H1 (cell line): ENCODE data around the gene ELOVL4. TPM values are rescaled to one million over a fixed set of nuclear protein-coding genes. Genes with fewer than 3 reads are reported as not detected.

Experiments used
- CTCF ChIA-PET: fragments of 300-600 bp; sonication (Branson Sonifier 250); formaldehyde crosslinking; loops from one replicate; lab custom pipeline; 2021; ENCODE audit not compliant: partially characterized antibody; lab: Charles Lee
- POLR2A ChIA-PET: fragments of 300-600 bp; sonication (Branson Sonifier 250); formaldehyde crosslinking; loops from one replicate; lab custom pipeline; 2021; ENCODE audit warnings: inconsistent platforms; ENCODE audit not compliant: partially characterized antibody; lab: Charles Lee
- DNase-seq, 2 experiments: peaks; one replicate each; pipeline versions ENCODE4 v3.0.0 to v3.0.0-alpha.2; 2010 to 2022; ENCODE audit warnings: low spot score in 2 of 2, low read depth in 1 of 2, mixed read lengths in 1 of 2
- FAIRE-seq: peaks from 2 replicates; lab custom pipeline; 2011; peaks lifted over from hg19 to GRCh38; lab: Jason Lieb, UNC
- H2AFZ ChIP-seq: 2 replicates; pipeline ENCODE4 v1.8.1; 2012; ENCODE audit warnings: low read length, inconsistent platforms
- H2AK5ac ChIP-seq: 2 replicates; pipeline ENCODE4 v1.6.1; 2013; ENCODE audit warnings: low read depth, low read length
- H2BK120ac ChIP-seq: replicated peaks from 2 replicates; pipeline ENCODE3; 2013; ENCODE audit warnings: low read depth, low read length, inconsistent platforms
- H2BK12ac ChIP-seq: 2 replicates; pipeline ENCODE4 v1.6.1; 2013; ENCODE audit warnings: low read depth, low read length
- H2BK15ac ChIP-seq: 2 replicates; pipeline ENCODE4 v1.6.1; 2013; ENCODE audit warnings: low read length
- H2BK20ac ChIP-seq: 2 replicates; pipeline ENCODE4 v1.6.1; 2013; ENCODE audit warnings: low read length
- H2BK5ac ChIP-seq: 2 replicates; pipeline ENCODE4 v1.6.1; 2013; ENCODE audit warnings: low read depth, low read length
- H3K14ac ChIP-seq: 2 replicates; pipeline ENCODE4 v1.6.1; 2013; ENCODE audit warnings: inconsistent platforms; ENCODE audit not compliant: insufficient read length
- H3K18ac ChIP-seq: 2 replicates; pipeline ENCODE4 v1.6.1; 2013; ENCODE audit warnings: low read length; ENCODE audit errors: extremely low read depth
- H3K23ac ChIP-seq: 2 replicates; pipeline ENCODE4 v1.6.1; 2013; ENCODE audit warnings: inconsistent platforms; ENCODE audit not compliant: insufficient read length
- H3K23me2 ChIP-seq: 2 replicates; pipeline ENCODE4 v1.6.1; 2013; ENCODE audit warnings: low read depth, low read length
- H3K27ac ChIP-seq: 2 replicates; pipeline ENCODE4 v1.6.1; 2011; ENCODE audit warnings: low read depth, low read length, inconsistent platforms
- H3K27me3 ChIP-seq, 4 experiments: replicated peaks in 1 of 4; 1 replicate in 1 of 4; 2 replicates in 3 of 4; pipeline versions ENCODE4 v1.6.1 to v1.8.1; 2011 to 2013; ENCODE audit warnings: low read length in 3 of 4, mild to moderate bottlenecking in 3 of 4, inconsistent platforms in 2 of 4, mixed read lengths in 2 of 4, moderate library complexity in 1 of 4; ENCODE audit not compliant: control insufficient read depth in 3 of 4, insufficient read depth in 3 of 4; ENCODE audit errors: extremely low read depth in 1 of 4
- H3K36me3 ChIP-seq, 4 experiments: 2 replicates each; pipeline versions ENCODE4 v1.6.1 to v1.8.1; 2011 to 2013; ENCODE audit warnings: mild to moderate bottlenecking in 4 of 4, low read length in 3 of 4, moderate library complexity in 2 of 4, control low read depth in 1 of 4, inconsistent platforms in 1 of 4; ENCODE audit not compliant: insufficient read depth in 4 of 4, control insufficient read depth in 2 of 4
- H3K4ac ChIP-seq: replicated peaks from 2 replicates; pipeline ENCODE3; 2013; ENCODE audit warnings: low read length, low read depth, mixed read lengths, inconsistent platforms; ENCODE audit not compliant: insufficient read length
- H3K4me1 ChIP-seq, 4 experiments: replicated peaks in 1 of 4; 1 replicate in 1 of 4; 2 replicates in 3 of 4; pipeline versions ENCODE4 v1.6.1 to v1.8.1; 2011 to 2013; ENCODE audit warnings: low read length in 3 of 4, inconsistent platforms in 2 of 4, mixed read lengths in 1 of 4; ENCODE audit not compliant: insufficient read depth in 4 of 4, control insufficient read depth in 3 of 4
- H3K4me2 ChIP-seq, 2 experiments: 2 replicates each; pipeline versions ENCODE4 v1.6.1 to v1.8.1; 2011 to 2013; ENCODE audit warnings: low read depth in 2 of 2, low read length in 2 of 2, control low read depth in 1 of 2, inconsistent platforms in 1 of 2, mild to moderate bottlenecking in 1 of 2; ENCODE audit not compliant: insufficient read depth in 1 of 2
- H3K4me3 ChIP-seq, 4 experiments: fragments of 200-600, 300-600 bp in 1 of 4; sonication (generic), shearing (Covaris generic), sonication (Bioruptor Twin) in 1 of 4; 2 replicates each; pipeline versions ENCODE4 v1.5.1 to v1.8.1; 2011 to 2016; ENCODE audit warnings: low read length in 4 of 4, low read depth in 3 of 4, control low read depth in 2 of 4, inconsistent platforms in 2 of 4, mild to moderate bottlenecking in 2 of 4, mixed read lengths in 1 of 4, moderate library complexity in 1 of 4; ENCODE audit not compliant: insufficient read depth in 2 of 4; ENCODE audit errors: extremely low read depth in 1 of 4
- H3K56ac ChIP-seq: replicated peaks from 2 replicates; pipeline ENCODE3; 2013; ENCODE audit warnings: low read depth, mild to moderate bottlenecking, mixed read lengths, low read length, inconsistent platforms; ENCODE audit not compliant: insufficient read length
- H3K79me1 ChIP-seq: 2 replicates; pipeline ENCODE4 v1.6.1; 2013; ENCODE audit warnings: low read depth, low read length, control low read depth
- H3K79me2 ChIP-seq, 2 experiments: 2 replicates each; pipeline versions ENCODE4 v1.6.1 to v1.8.1; 2012 to 2013; ENCODE audit warnings: low read length in 2 of 2, mild to moderate bottlenecking in 2 of 2, inconsistent platforms in 1 of 2; ENCODE audit not compliant: insufficient read depth in 2 of 2, control insufficient read depth in 1 of 2
- H3K9ac ChIP-seq, 4 experiments: replicated peaks in 1 of 4; 1 replicate in 1 of 4; 2 replicates in 3 of 4; pipeline versions ENCODE4 v1.6.1 to v1.8.1; 2011 to 2013; ENCODE audit warnings: low read depth in 3 of 4, low read length in 3 of 4, control low read depth in 2 of 4, mild to moderate bottlenecking in 2 of 4, moderate library complexity in 2 of 4, inconsistent platforms in 1 of 4; ENCODE audit errors: extremely low read depth in 1 of 4
- H3K9me3 ChIP-seq, 2 experiments: 2 replicates each; pipeline versions ENCODE4 v1.6.1 to v1.8.1; 2012 to 2013; ENCODE audit warnings: mild to moderate bottlenecking in 2 of 2, moderate library complexity in 2 of 2, control low read depth in 1 of 2, inconsistent platforms in 1 of 2, low read depth in 1 of 2, low read length in 1 of 2, mixed read lengths in 1 of 2; ENCODE audit not compliant: insufficient read depth in 2 of 2
- H4K20me1 ChIP-seq, 2 experiments: replicated peaks in 1 of 2; 2 replicates each; pipeline versions ENCODE3 to v1.8.1; 2011 to 2013; ENCODE audit warnings: inconsistent platforms in 2 of 2, low read length in 2 of 2, mild to moderate bottlenecking in 1 of 2; ENCODE audit not compliant: insufficient read depth in 2 of 2, control insufficient read depth in 1 of 2
- H4K5ac ChIP-seq: 2 replicates; pipeline ENCODE4 v1.6.1; 2013; ENCODE audit warnings: low read length, low read depth, mixed read lengths, inconsistent platforms; ENCODE audit not compliant: insufficient read length
- H4K8ac ChIP-seq: 2 replicates; pipeline ENCODE4 v1.8.0; 2013; ENCODE audit warnings: mild to moderate bottlenecking, moderate library complexity, low read length, inconsistent platforms; ENCODE audit not compliant: insufficient read depth; ENCODE audit errors: extremely low read depth
- H4K91ac ChIP-seq: replicated peaks from 2 replicates; pipeline ENCODE3; 2013; ENCODE audit warnings: low read length, mixed read lengths, inconsistent platforms; ENCODE audit not compliant: insufficient read length
- CBX5 ChIP-seq: fragments of 300-800, 300-1000 bp; sonication (generic); IDR thresholded peaks from 2 replicates; pipeline ENCODE4 v1.7.1; 2016; ENCODE audit warnings: antibody characterized with exemption, low read length, low read depth
- EGR1 ChIP-seq: IDR thresholded peaks from 2 replicates; pipeline ENCODE4 v1.6.1; 2011; ENCODE audit warnings: low read depth, low read length, borderline replicate concordance
- MAFK ChIP-seq: IDR thresholded peaks from 2 replicates; pipeline ENCODE4 v1.6.1; 2012; ENCODE audit warnings: low read depth, mild to moderate bottlenecking, improper control_type of control experiment, low read length
- POLR2A ChIP-seq, 2 experiments: IDR thresholded peaks; 1 replicate in 1 of 2; 2 replicates in 1 of 2; pipeline ENCODE4 v1.6.1; 2011; ENCODE audit warnings: low read depth in 2 of 2, low read length in 2 of 2, mild to moderate bottlenecking in 2 of 2; ENCODE audit errors: control extremely low read depth in 1 of 2
- SP2 ChIP-seq: IDR thresholded peaks from 2 replicates; pipeline ENCODE4 v1.6.1; 2012; ENCODE audit warnings: mild to moderate bottlenecking, low read length, inconsistent platforms
- WGBS, 2 experiments: shearing (Covaris generic) in 1 of 2; methylation state at CpG; one replicate each; pipeline versions ENCODE4 v1.1.6 to v1.1.7; 2013 to 2015; ENCODE audit warnings: low lambda C conversion rate in 2 of 2, mixed read lengths in 2 of 2, inconsistent platforms in 1 of 2, low coverage in 1 of 2, missing lambda C conversion rate in 1 of 2; ENCODE audit not compliant: insufficient replicate concordance in 2 of 2, insufficient coverage in 1 of 2, insufficient read length in 1 of 2; ENCODE audit errors: extremely low coverage in 1 of 2, missing lambda C conversion rate in 1 of 2; 5-methylcytosine and 5-hydroxymethylcytosine counted together
- polyA plus RNA-seq, 7 experiments: library from polyadenylated mRNA; depleted of rRNA in 3 of 7; stranded (reverse) in 5 of 7; unstranded in 2 of 7; fragments of >200 nt in 5 of 7; fragments of 200-250 nt in 2 of 7; gene quantifications; 1 replicate in 5 of 7; 2 replicates in 1 of 7; 4 replicates in 1 of 7; pipeline versions ENCODE4 v1.2.1 to v1.2.3, GENCODE V29; 2011 to 2013; ENCODE audit warnings: missing spikeins in 2 of 7, mixed read lengths in 2 of 7
- total RNA-seq: library from RNA; stranded (reverse); fragmentation: NEBNext Ultra II Directional; extraction: Animal tissue kit (Norgen Biotek cat#: 25700); gene quantifications from 2 replicates; pipeline ENCODE4 v1.2.1, GENCODE V29; 2021
- TF ChIP-seq, protein P1 (sequence below): IDR thresholded peaks from 2 replicates; pipeline ENCODE4 v1.6.1; 2012; ENCODE audit warnings: inconsistent platforms

Gene ELOVL4
- total and polyA plus RNA-seq, 2 of the 8 experiments (the other 6 are each of a cell fraction or from before 2014, with no cell fraction given): 2.0 to 15.0 TPM

GRCh38 chr6:79872986-79873385 lies 74.4 kb downstream of the ELOVL4 start:
- Histone ChIP-seq H3K23me2 (no peaks in the 10 kb centered on the region), H2AK5ac (no peak overlapping the region), H3K18ac (no peak overlapping the region), H2BK20ac (no peak overlapping the region), H3K27ac (no peak overlapping the region), H2BK5ac (no peak overlapping the region), H4K5ac (no peak overlapping the region), H3K14ac (no peak overlapping the region), H3K79me2 (no peaks in the 10 kb centered on the region), H2BK120ac (no peak overlapping the region), H3K79me1 (no peaks in the 10 kb centered on the region), H3K9ac (no peak overlapping the region), H4K20me1 (no peaks in the 10 kb centered on the region), H2BK15ac (no peak overlapping the region)
- POLR2A ChIA-PET: no interaction called here
- 83% methylated on average over 2 of the region's 2 CpGs; no CpG with 5 or more reads in 1 of the 2 experiments for WGBS, 2 experiments
- CTCF ChIA-PET: interaction anchor here (1.6 kb wide), 1 partner anchor 110 kb away, joined by 4 read pairs; no protein-coding TSS in a partner anchor
- TF ChIP-seq, protein P1, sequence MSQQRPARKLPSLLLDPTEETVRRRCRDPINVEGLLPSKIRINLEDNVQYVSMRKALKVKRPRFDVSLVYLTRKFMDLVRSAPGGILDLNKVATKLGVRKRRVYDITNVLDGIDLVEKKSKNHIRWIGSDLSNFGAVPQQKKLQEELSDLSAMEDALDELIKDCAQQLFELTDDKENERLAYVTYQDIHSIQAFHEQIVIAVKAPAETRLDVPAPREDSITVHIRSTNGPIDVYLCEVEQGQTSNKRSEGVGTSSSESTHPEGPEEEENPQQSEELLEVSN: no peak
- TF ChIP-seq SP2: no peak
- TF ChIP-seq MAFK: no peak
- TF ChIP-seq POLR2A (IDR thresholded peaks at IDR 0.05; ENCODE audit: control extremely low read depth in 1 of 2, low read depth in 2 of 2, low read length in 2 of 2): no peak
- no peak for TF ChIP-seq CBX5
- TF ChIP-seq EGR1: no peak
- TF ChIP-seq, all 59 proteins: peak for 0
- no peak overlapping the region for H3K4ac ChIP-seq
- no peak overlapping the region for H2BK12ac ChIP-seq
- H2AFZ ChIP-seq: no peak overlapping the region
- H3K4me3 ChIP-seq: no peak overlapping the region
- FAIRE-seq: no peak
- no peaks in the 10 kb centered on the region for H3K36me3 ChIP-seq
- H4K91ac ChIP-seq: no peak overlapping the region
- H3K56ac ChIP-seq: no peak overlapping the region
- H3K4me2 ChIP-seq: no peak overlapping the region
- H3K4me1 ChIP-seq: peaks cover 2 to 4% (median 4%) of the 10 kb centered on the region in 4 experiments; a peak in 4 of 7 replicates
- DNase-seq: no peak
- H4K8ac ChIP-seq: no peak overlapping the region
- H3K27me3 ChIP-seq: peaks cover 0 to 3% (median 0%) of the 10 kb centered on the region in 4 experiments; a peak in 1 of 7 replicates
- H3K23ac ChIP-seq: no peak overlapping the region
- H3K9me3 ChIP-seq: no peaks in the 10 kb centered on the region
